ENCODE results near the gene ASTN2.

Gene ASTN2

DNA sequence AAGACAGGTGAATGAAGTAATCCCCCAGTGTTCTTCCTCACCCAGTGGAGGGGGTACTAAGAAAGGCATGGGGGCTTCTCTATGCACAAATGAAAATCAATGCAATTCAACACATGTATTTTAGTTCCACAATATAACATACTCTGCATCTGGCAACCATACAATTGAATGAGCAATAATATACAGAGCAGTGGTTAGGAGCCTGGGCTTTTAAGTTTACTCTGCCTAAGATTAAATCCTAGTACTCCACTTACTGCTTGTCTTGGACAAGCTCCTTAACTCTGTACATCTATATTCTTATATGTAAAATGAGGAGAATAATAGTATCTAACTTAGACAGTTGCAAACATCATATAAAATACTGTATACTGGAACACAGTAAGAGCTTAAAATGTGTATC, 923.2 kb downstream of the ASTN2 start:
- no peak for DNase-seq

DNA sequence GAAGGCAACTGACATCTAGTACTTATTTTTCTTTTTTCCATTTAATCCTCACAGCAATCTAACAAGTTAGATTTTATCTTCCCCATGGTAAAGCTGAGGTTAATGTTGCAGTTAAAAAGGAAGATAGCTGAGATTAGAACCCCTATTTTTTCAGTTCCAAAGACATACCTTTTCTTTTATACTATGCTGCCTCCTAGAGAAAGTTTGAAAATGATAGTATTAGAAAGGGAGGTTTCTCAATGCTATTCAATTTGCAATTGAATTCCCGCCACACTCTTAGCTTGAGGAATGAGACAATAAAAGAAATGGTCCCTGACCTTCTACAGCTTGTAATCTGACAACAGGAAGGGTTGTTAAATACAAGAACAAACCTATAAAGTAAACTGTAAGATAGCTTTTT, 923.6 kb downstream of the ASTN2 start:
- DNase-seq = no peak

DNA sequence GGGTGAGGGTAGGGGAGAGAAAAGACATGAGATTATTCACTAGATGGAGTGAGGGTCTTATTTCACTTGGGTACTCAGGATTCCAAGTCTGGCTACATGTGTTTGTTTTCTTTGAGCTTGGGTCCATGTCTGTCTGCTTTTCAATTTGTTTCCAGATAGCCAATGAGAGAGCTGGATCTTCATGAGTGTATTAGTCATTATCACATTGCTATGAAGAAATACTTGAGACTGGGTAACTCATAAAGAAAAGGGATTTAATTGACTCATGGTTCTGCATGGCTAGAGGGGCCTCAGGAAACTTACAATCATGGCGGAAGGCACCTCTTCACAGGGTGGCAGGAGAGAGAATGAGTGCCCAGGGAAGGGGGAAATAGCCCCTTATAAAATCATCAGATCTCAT, 924.5 kb downstream of the ASTN2 start:
- DNase-seq = no peak

DNA sequence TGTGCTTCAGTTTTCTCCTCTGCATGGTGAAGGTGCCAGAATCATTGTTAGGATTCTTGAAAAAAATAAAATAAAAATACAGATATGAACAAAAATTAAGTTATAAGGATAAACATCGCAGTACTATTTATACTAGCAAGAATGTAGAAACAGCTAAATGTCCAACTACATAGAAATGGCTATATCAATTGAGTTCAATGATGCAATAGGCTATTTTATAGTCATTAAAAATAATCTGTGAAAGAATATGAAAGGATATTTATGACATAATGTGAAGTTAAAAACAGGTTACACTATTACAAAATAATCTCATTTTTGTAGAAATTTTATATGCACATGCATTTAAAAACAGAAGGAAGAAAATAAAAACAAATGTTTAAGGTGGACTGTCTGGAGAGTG, 926.5 kb downstream of the ASTN2 start:
- DNase-seq = no peak

DNA sequence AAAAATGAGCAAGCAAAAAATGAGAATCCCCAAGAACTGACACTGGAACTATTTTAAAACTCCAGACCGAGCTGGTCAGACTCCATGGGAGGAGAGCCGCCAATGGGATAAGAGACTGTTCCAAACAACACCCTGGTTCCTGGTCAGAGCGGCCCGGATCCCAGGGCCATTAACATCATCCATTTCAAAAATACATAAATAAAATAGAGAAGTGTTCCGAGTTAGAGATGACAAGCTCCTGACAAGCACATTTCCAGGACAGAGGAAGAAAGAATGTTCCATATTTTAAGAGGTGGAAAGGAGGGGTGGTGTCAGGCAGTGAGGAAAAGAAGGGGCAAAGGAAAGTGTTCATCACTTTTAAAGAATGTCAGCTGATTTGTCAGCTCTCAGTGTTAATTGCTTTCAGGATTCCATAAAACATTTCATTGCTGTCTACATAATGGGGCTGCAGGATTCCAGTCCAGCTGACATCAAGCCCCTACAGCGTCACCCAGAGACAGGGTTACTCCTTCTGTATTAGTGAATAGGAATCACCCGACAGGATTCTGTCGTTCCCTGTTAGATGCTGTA, 930.3 kb downstream of the ASTN2 start:
- DNase-seq = no peak

DNA sequence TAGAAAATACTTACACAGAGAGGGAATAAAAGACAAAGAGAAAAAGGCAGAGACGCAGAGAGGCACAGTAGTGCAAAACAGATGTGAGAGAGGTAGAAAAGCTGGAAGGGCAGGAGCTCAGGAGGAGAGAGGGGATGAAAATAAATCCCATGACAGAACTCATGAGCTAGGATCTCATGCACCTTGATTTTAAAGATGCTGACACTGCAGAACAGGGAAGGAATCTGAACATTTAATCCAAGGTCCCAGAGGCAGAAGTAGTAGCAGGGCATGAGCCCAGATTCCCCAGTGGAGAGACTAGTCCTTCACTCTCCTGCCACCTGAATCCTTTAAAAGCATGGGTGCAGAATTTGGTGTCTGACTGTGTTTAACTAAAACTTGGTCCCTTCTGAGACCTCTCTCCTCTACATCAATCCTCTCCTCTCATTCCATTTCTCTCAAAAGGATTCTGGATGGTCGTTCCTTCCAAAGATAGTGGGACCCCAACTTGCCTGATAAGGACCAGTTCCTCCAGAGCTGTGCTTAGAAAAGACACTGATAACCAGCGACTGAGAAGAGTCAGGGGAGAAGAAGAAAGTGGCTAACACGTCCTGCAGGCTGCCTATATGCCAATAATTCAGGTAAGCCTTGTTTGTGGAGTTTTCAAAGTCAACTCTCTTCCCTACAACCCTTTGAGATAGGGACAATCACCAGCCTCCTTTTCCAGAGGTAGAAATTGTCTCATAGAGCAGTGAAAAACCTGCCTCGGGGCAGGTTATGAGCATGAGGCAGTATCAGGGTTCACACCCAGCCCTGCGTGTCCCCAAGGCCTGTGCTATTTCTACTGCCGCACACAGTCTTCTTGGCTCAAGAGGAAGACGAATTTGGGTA, 931.0 kb downstream of the ASTN2 start:
- DNase-seq = no peak

DNA sequence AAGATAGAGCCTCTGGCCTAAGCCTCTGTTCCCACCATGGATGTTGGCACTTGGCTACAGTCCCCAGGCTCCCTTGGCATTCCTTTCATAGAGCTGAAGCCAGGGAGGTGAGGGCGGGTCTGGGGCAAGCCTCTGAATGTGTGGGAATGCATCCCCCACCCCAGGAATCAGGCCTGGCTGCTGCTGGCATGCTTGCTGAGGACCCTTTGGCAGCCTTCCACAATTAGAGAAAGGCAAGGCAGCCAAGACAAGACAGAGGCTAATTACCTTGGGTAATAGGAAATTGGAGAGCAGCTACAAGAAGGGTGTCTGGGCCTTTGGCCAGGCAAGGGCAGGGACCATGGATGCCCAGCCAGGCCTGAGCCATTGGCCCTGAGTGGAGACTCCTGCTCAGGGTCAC, 932.1 kb downstream of the ASTN2 start:
- DNase-seq = no peak

DNA sequence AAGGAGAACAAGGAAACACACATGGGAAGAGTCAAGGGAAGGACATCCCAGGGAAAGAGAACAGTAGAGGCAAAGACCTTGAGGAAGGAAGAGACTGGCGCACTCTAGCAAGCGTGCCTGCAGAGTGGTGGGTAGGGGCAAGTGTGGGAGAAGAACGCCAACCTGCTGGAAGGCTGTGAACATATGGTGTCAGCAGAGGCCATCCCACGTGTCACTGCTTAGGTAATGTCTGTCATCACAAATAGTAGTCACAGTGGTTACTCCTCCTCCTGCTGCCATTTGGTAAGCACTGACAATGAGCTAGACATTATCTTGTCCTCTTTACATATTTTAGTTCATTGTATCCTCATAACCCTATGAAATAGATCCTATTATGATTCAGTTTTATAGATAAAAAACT, 934.2 kb downstream of the ASTN2 start:
- DNase-seq = no peak

DNA sequence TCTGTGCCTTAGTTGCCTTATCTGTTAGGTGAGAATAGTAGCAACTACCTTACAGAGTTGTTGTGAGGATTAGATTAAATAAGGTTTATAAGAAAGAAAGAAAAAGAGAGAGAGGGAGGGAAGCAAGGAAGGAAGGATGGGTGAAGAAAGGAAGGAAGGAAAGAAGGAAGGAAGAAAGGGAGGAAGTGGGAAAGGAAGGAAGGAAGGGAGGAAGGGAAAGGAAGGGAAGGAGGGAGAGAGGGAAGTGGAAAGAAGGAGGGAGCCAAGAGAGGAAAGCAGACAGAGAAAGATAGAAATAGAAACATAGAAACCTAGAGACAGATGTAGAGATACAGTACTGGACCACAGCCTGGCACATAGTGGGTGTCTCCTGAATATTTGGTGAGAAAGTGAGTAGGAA, 934.9 kb downstream of the ASTN2 start:
- no peak for DNase-seq

DNA sequence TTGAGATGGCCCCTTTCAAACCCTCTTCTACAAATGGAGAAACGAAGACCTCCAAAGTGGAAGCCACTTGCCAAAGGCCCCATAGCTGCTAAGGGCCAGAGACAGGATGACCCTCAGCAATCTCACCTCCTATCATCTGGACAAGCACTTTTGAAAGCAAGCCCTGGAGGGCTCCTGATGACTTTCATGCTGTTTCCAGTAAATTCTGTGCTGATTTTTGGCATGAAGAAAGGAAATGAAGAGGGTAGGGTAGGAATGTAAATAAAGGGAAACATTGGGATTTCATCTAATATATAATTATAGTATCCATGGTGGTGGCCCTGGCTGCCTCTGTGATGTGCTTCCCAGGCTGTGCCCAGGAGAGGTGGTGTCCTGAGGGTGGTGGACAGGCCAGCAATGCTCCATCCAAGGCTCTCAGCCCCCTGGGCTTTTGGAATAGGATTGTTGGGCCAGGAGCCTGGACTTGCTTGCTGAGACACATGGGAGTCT, 935.8 kb downstream of the ASTN2 start:
- no peak for DNase-seq

DNA sequence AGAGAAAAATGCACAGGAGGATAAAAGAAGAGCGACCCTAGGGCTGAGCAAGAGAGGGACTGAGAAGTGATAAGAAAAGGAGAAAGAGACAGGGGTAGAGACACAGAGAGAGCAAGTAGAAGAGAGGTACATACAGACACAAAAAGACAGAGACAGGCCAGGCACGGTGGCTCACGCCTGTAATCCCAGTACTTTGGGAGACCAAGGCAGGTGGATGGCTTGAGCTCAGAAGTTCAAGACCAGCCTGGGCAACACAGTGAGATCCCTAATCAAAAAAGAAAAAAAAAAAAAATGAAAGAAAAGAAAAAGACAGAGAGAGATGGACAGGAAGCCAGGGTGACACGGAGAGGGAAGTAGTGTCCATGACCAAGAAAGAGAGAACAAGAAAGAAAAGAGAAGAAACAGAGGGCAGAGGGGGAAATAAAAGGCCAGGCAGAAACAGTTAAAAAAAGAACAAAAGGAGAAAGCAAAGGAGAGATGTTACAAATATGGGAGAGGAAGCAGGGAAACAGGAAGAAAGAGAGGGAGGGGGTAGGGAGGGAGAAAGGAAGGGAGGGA, 937.2 kb downstream of the ASTN2 start:
- DNase-seq = no peak

DNA sequence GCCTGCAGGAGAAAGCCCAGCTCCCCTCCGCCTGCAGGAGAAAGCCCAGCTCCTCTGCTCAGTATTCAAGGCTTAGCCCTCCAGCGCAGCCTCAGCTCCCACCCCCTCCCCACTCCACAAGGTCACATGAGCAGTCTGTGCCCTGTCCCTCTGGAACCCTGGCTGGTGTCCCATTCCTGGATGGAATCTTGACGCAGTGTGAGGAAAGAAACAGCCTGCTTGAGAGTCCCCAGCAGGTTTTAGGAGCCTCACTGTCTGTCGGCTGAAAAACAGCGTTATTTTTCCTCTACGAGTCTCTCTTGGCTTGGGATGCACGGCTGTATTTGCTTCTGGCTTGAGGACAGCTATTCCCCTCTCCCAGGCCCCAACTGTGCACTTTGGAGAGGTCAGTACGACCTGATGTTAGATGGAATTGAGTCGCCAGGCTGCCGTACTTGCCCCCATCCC, 937.9 kb downstream of the ASTN2 start:
- no peak for DNase-seq

DNA sequence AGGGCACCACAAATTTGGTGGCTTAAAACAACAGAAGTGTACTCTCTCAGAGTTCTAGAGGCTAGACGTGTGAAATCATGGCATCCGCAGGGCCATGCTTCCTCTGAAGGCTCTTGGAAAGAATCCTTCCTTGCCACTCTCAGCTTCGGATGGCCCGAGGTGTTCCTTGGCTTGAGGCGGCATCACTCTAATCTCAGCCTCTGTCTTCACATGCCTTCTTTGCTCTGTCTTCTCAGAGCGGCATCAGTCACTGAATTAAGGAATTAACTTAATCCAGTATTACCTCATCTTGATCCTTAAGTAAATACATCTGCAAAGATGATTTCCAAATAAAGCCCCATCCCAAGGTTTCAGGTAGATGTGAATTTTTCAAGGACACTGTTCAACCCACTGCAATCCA, 938.9 kb downstream of the ASTN2 start:
- no peak for DNase-seq

DNA sequence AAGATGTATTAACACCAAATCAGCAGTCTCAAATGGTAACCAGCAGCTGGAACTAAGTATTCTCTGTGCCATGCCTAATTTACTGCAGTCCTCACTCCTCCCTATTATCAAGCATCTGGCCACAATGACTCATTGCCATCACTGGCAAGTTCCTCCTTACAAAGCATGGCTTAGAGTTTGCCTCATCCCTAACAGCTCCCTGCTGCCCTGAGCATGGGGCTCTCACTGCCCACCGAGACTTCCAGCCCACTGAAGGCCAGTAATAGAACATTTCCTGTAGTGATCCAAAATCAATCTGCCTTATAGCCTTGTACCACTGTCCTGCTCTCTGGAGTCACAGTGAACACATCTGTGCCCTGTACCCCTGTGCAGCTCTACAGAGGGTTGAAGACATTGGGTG, 939.7 kb downstream of the ASTN2 start:
- no peak for DNase-seq

DNA sequence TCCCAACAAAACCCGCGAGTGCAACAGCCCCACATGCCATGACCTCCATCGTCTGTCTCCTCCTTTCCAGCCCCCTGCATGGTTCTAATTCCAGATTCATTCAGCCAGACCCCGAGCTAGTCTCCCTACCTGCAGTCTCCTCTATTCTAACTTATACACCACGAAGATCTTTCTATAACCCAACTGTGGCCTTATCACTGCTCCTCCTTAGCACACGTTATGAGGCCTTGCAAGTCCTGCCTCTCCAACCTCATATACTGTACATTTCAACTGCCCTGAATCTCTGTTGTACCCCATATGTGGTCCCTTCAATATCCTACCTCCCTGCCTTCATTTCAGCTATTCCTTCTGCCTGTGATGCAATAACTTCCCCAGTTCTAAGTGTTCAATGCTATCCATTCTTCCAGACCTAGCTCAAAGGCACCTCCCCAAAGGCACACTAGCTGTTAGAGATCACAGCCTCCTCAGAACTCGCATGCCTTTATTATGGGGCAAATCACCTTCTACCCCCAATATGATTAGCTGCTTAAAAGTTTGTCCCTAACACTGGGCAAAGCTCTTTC, 942.8 kb downstream of the ASTN2 start:
- no peak for DNase-seq

DNA sequence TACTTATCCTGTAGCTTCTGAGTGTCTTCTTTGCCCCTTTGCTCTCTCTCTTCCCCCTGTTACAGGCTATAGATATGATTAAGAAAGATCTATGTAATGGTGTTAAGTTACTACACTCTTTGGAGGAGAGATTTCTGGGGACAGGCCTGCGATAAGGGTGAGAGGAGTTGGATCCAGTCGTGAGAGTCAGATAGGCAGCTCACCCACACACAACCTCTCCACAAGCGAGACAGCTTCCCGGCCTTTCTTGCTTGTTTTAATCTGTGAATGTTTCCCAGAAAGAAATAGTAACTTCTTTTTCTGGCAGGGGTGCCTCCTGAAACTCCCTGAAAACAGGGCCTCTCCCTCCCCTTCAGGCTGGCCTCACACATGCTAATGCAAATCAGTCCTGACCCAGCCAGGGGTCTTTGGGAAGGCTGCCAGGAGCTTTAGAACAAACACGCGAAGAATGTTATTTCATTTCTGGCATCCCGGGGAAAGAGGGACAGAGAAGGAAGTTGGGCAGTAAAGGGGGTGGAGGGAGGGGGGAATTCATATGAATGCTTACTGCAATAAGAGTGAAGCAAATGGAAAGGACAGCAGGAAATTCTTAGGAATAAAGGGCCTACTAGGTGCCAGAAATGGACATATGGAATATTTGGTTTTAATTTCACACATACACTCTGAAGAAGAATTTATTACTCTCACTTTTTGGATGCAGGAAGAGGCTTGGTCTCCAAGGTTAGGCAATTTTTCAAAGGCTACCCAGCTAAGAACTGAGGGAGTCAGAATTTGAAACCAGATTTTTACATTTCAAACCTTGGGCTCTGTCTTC, 943.6 kb downstream of the ASTN2 start:
- DNase-seq = no peak

DNA sequence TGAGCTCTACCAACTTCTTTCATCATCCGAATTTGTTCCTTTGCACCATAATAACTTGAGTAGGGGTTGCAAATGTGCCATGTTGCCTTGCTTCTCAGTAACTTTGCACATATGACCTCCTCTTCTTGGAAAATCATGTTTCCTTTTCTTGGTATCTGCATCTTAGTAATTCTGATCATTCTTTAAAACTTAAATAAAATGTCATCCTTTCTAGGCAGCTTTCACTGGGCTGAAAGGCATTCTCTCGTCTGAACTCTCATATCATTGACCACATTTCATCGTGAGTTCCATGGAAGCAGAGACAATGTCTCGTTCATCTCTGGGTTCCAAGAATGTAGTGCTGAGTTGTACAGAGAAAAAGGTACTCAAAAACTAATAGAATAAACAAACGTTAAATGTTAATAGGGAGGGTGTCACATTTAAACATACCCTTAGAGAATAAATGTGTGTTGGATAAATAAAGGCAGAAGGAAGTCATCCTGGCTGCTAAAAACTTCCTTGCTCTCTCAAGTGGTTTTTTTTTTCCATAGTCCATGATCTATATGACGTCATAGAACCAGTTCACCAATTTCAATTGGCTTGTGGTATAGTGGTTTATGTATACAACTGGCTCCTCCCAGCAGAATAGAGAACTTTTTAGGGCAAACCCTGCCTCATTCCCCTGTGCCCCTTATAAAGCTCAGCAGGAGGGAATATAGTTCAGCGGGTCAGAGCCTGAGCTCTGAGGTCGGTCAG, 945.9 kb downstream of the ASTN2 start:
- no peak for DNase-seq

DNA sequence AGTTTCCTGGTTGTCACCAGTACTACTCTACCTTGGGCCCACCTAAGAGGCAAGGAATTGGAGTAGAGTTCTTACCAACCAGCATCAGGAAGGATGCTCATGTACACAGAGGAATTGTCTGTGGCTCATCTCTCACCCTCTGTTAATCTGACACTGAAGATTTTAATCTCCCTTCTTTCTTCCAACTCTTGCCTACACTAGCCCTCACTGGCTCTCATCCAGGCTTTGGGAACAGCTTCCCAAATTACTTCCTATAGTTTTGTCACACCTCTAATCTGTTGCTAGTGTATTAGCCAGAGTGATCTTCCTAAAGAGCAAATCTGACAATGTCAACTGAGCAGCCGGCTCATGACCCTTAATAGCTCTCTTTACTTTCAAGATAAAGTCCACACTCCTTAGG, 946.5 kb downstream of the ASTN2 start:
- DNase-seq = no peak

DNA sequence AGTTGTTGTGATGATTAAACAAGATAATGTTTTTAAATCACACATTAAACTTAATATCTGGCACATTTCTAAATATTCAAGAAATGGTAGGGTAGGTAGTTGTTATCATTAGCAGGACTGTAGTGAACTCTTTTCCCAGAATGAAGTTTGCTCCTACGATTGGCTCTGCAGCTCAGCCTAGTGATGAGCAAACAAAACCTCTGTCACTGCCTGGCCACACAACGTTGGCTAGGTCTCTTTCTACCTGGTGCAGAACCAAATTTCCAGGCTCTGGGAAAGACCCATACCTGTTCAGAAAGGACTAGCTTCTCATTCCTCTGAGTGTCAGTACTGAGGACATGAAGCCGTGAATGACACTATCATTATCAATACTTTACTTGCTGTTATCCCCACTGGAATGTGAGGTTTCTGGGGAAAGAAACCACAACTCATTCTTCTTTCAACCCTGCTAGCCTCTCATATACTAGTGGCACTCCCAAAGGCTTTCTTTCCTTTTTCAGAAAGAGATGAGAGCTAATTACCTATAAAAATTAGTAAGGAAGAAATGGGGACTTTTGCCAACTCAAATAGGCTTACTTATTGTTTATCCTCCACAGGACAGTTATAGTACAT, 947.0 kb downstream of the ASTN2 start:
- no peak for DNase-seq

DNA sequence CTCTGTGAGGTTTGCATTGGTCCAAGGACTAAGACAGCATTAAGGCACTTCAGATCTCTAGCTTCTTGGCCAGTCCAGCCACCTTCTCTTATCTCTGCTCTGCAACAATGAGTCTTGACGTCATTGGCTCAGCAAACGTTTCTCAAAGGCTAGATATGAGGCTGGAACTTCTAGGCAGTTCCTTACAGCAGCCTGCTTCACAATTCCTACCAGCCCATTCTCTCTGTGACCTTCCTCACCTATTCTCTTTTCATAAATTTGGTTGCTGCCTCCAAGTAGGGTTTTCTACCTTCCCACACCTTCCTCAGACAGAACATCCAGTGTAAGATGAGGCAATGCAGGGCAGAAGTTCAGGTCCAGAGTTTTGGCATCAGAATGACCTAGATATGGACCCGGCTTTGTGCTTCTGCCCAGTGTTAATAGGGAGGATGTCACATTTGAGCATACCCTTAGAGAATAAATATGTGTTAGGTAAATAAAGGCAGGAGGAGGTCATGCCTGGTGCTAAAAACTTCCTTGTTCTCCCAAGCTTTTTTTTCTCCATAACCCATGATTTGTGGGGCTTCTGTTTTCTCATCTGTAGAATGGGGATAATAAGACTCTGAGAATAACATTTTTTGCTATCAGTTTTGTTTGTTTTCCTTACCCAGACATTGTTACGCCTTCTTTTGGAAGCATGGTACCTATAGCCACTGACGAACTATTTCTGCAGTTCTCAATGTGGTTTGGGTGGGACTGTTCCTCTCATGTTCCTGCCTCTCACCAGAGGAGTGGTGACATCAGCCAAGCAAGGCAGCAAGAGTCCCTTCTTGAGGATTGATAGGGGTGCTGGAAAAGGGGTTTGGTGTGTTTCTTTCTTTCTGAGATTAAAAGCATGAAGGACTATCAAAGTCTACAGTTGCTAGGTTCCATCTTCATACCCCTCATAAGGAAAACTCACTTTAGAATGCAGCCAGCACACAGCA, 948.3 kb downstream of the ASTN2 start:
- DNase-seq = no peak

Measured in stimulated activated CD4-positive, alpha-beta T cell treated with anti-CD3 and anti-CD28 coated beads, Interleukin-4, amount 100 ng/mL, for 1 hour (primary cell).